Right lobe of liver (tissue), 4 donors: ENCODE data around the gene RAP1GAP.

Source experiments
- POLR2A ChIP-seq: fragments of 450-650 bp; IDR thresholded peaks from one replicate; pipeline ENCODE4 v1.6.1; 2017; ENCODE audit warnings: antibody characterized with exemption, mild to moderate bottlenecking
- TF ChIP-seq, protein P1 (sequence below), 4 donors: fragments of 200-600 bp in 3 of 4; fragments of 450-650 bp in 1 of 4; IDR thresholded peaks; one replicate each; pipeline versions ENCODE4 v1.5.1 to v1.8.0; 2016 to 2022; ENCODE audit warnings: antibody characterized with exemption in 4 of 4, mild to moderate bottlenecking in 2 of 4
- donor health status: DM: no; HTN: no; CAD: no.
- donor health status: DM: no; HTN: no; CAD: no.
- donor health status: DM: no; HTN: yes; CAD: no.

DNA sequence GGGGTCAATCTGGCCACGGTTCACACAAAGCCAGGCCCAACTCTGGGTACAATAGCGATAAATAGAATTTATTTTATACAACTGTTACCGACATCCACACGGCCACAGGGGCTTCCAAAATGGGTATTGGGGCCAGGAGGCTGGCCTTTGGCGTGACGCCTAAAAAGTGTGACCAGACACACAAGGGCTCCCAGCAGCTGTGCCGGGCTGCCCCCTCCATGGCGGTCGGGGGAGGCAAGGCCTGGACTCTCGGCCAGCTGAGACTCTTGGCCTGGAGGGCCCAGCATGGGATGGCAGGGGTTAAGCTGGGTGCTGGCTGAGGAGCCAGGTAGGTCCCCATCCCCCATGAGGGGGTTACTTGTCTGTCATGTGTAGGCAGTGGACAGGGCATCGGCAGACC is 73.0 kb downstream of the RAP1GAP start:
- TF ChIP-seq, protein P1, sequence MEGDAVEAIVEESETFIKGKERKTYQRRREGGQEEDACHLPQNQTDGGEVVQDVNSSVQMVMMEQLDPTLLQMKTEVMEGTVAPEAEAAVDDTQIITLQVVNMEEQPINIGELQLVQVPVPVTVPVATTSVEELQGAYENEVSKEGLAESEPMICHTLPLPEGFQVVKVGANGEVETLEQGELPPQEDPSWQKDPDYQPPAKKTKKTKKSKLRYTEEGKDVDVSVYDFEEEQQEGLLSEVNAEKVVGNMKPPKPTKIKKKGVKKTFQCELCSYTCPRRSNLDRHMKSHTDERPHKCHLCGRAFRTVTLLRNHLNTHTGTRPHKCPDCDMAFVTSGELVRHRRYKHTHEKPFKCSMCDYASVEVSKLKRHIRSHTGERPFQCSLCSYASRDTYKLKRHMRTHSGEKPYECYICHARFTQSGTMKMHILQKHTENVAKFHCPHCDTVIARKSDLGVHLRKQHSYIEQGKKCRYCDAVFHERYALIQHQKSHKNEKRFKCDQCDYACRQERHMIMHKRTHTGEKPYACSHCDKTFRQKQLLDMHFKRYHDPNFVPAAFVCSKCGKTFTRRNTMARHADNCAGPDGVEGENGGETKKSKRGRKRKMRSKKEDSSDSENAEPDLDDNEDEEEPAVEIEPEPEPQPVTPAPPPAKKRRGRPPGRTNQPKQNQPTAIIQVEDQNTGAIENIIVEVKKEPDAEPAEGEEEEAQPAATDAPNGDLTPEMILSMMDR (IDR thresholded peaks at IDR 0.05): no peak
- TF ChIP-seq POLR2A: no peak
